ENCODE results near the gene NTSR1.

The NTSR1 gene

GRCh38 chr20:62773845-62774714 lies 65.4 kb downstream of the NTSR1 start:
- in situ Hi-C loops (cut with HindIII; ENCODE audit: low pct_unique_long_range_greater_than_20kb, low sequenced_read_pairs), result no loop called here
- no peak for DNase-seq (ENCODE audit: low read depth in 1 of 2, low spot score in 1 of 2)
- no peak for TF ChIP-seq JUND (IDR thresholded peaks at IDR 0.05; ENCODE audit: low read depth)

GRCh38 chr20:62774762-62775161 lies 66.1 kb downstream of the NTSR1 start:
- in situ Hi-C loops (cut with HindIII; ENCODE audit: low pct_unique_long_range_greater_than_20kb, low sequenced_read_pairs), result no loop called here
- DNase-seq (ENCODE audit: low read depth in 1 of 2, low spot score in 1 of 2), result no peak
- no peak for TF ChIP-seq JUND (IDR thresholded peaks at IDR 0.05; ENCODE audit: low read depth)

- no peak for TF ChIP-seq JUND (IDR thresholded peaks at IDR 0.05; ENCODE audit: low read depth)
- no peak for DNase-seq (ENCODE audit: low read depth in 1 of 2, low spot score in 1 of 2)
- in situ Hi-C loops (cut with HindIII; ENCODE audit: low pct_unique_long_range_greater_than_20kb, low sequenced_read_pairs), result no loop called here
These were observed 66.6 kb downstream of the NTSR1 start for GRCh38 chr20:62775206-62775605.

GRCh38 chr20:62776035-62776691 lies 67.5 kb downstream of the NTSR1 start:
- DNase-seq (ENCODE audit: low read depth in 1 of 2, low spot score in 1 of 2), result no peak
- TF ChIP-seq JUND (IDR thresholded peaks at IDR 0.05; ENCODE audit: low read depth), result no peak
- in situ Hi-C loops (cut with HindIII; ENCODE audit: low pct_unique_long_range_greater_than_20kb, low sequenced_read_pairs), result no loop called here

DNA sequence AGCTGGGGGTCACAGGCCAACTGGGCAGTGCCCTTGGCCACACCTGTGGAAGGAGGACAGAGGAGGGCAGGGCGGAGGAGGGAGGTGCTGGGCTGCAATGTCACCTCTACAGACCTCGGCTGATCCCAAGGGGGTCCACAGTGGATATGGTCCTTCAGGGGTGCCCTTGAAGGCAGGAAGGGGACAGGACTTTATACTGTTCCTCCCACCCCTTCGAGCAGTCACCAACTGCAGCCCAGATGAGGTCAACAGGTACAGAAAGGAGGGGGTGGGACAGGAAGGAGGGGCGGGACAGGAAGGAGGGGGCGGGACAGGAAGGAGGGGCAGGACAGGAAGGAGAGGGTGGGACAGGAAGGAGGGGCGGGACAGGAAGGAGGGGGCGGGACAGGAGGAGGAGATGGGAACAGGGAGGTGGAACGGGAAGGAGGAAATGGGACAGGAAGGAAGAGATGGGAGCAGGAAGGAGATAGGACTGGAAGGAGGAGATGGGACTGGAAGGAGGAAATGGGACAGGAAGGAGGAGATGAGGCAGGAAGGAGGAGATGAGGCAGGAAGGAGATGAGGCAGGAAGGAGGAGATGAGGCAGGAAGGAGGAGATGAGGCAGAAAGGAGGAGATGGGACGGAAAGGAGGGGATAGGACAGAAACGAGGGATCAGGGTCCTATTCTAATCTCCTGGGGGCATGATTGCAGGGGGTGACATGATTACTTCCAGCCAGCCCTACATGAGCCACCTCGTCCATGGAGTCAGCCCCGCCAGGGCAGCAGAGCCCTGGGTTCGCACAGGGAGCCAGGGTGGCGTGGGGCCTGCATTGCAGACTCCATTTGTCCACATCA lies 68.3 kb downstream of the NTSR1 start:
- in situ Hi-C loops (cut with HindIII; ENCODE audit: low pct_unique_long_range_greater_than_20kb, low sequenced_read_pairs), result no loop called here
- DNase-seq (ENCODE audit: low read depth in 1 of 2, low spot score in 1 of 2), result peak; percentile 64 to 92
- no peak for TF ChIP-seq JUND (IDR thresholded peaks at IDR 0.05; ENCODE audit: low read depth)

DNA sequence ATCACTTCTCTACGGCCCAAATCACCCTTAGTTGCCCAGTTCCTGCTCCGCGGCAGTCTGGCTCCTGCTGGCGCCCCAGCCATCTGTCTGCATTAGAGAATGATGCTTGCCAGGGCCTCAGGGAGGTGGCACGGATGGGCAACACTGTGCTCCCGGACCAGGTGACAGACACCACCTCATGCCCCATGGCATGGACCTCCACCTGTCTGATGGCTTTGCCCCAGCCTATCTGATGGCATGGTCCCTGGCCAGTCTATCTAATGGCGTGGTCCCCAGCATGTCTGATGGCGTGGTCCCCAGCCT lies 68.8 kb downstream of the NTSR1 start:
- TF ChIP-seq JUND (IDR thresholded peaks at IDR 0.05; ENCODE audit: low read depth), result no peak
- in situ Hi-C loops (cut with HindIII; ENCODE audit: low pct_unique_long_range_greater_than_20kb, low sequenced_read_pairs), result no loop called here
- no peak for DNase-seq (ENCODE audit: low read depth in 1 of 2, low spot score in 1 of 2)

DNA sequence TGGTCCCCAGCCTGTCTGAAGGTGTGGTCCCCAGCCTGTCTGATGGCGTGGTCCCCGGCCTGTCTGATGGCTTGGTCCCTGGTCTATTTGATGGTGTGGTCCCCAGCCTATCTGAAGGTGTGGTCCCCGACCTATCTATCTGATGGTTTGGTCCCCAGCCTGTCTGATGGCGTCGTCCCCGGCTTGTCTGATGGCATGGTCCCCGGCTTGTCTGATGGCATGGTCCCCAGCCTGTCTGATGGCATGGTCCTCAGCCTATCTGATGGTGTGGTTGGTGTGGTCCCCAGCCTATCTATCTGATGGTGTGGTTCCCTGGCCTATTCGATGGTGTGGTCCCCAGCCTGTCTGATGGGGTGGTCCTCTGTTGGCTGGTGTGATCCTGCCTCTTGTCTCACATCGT lies 69.4 kb downstream of the NTSR1 start:
- DNase-seq (ENCODE audit: low read depth in 1 of 2, low spot score in 1 of 2), result no peak
- in situ Hi-C loops (cut with HindIII; ENCODE audit: low pct_unique_long_range_greater_than_20kb, low sequenced_read_pairs), result no loop called here
- TF ChIP-seq JUND (IDR thresholded peaks at IDR 0.05; ENCODE audit: low read depth), result no peak

DNA sequence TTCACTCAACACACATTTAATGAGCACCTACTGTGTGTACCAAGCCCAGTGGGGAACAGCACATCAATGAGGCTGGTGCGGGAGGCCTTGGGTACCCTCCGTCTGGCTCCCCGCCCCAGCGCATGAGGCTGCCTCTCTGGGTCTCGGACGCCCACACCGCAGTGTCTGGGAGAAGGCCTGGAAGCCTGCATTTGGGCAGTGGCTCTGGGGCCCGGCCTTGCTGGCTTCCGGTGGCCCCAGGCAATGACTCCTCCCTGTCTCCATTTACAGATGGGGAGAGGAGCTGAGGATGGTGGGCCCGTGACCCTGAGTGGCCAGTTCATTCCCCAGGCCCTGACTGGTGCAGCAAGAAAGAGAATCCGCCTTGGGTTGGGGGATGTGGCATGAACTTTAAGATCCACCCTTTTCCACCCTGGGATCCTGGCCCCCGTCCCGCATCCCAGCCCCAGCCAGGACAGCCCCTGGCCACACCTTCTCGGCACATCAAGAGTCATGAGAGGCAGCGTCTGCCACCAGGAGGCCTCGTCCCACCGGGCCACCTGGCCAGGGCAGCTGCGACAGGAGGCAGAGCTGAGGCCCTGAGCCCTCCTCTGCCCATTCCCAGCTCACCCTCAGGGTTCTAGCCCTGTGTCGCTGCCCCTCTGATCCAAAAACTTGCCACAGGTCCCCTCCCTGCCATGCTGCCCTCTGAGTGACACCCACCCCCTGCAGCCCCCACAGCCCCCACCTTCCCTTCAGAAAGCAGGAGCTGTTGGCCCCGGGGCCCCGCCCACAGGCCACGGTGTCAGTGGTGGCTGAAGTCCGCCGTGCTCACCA lies 70.2 kb downstream of the NTSR1 start:
- in situ Hi-C loops (cut with HindIII; ENCODE audit: low pct_unique_long_range_greater_than_20kb, low sequenced_read_pairs), result no loop called here

GRCh38 chr20:62779417-62779685 lies 70.7 kb downstream of the NTSR1 start:
- TF ChIP-seq JUND (IDR thresholded peaks at IDR 0.05; ENCODE audit: low read depth), result no peak
- DNase-seq (ENCODE audit: low read depth in 1 of 2, low spot score in 1 of 2), result no peak
- in situ Hi-C loops (cut with HindIII; ENCODE audit: low pct_unique_long_range_greater_than_20kb, low sequenced_read_pairs), result no loop called here

More for the DNA sequence above, 70.2 kb downstream of the NTSR1 start:
- no peak for TF ChIP-seq JUND (IDR thresholded peaks at IDR 0.05; ENCODE audit: low read depth)
- DNase-seq (ENCODE audit: low read depth in 1 of 2, low spot score in 1 of 2), result no peak

DNA sequence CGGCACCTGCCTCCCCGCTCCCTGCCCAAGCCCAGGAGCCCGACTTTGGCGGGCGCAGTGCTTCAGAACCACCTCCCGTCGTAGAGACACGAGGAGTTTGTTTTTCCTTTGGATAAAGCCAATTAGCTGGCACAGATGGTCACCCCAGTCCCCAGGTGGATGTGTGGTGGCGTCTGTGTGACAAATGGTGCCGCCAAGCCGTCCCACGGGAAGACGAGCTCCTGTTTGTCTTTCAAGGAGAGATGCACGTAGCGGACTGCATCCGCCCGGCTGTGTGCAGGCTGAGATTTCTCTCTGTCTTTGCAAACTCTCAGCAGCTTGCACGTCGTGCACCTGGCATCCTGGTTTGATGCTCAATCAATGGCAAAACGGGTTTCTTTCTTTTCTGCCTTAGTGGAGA lies 71.6 kb downstream of the NTSR1 start:
- in situ Hi-C loops (cut with HindIII; ENCODE audit: low pct_unique_long_range_greater_than_20kb, low sequenced_read_pairs), result no loop called here
- DNase-seq (ENCODE audit: low read depth in 1 of 2, low spot score in 1 of 2), result no peak
- TF ChIP-seq JUND (IDR thresholded peaks at IDR 0.05; ENCODE audit: low read depth), result no peak

- no peak for TF ChIP-seq JUND (IDR thresholded peaks at IDR 0.05; ENCODE audit: low read depth)
- DNase-seq (ENCODE audit: low read depth in 1 of 2, low spot score in 1 of 2), result no peak
- in situ Hi-C loops (cut with HindIII; ENCODE audit: low pct_unique_long_range_greater_than_20kb, low sequenced_read_pairs), result no loop called here
These were observed 72.1 kb downstream of the NTSR1 start for GRCh38 chr20:62780696-62781095.

DNA sequence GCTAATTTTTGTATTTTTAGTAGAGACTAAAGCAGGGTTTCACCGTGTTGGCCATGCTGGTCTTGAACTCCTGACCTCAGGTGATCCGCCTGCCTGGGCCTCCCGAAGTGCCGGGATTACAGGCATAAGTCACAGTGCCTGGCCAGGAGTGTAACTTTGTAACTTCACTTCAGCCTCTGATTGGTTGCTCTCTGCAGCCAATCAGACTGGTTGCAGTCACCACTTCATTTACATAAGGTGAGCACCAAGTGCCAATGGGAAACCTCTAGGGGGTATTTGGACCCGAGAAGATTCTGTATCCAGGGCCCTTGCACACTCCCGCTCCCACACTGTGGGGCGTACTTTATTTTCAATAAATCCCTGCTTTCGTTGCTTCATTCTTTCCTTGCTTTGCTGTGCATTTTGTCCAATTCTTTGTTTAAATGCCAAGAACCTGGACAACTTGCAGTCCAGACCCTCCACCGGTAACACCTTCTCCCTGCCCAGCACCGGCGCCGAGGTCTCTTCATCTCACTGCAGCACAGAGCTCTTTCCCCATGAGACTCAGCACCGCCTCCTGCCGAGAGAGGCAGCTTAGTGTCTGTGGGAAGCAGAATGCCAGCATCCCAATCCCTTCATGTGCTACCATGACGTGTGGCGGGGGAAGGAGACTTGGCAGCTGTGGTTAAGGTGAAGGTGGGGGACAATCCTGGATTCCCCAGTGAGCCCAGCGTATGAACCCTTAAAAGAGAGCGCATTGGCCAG lies 73.7 kb downstream of the NTSR1 start:
- TF ChIP-seq JUND (IDR thresholded peaks at IDR 0.05; ENCODE audit: low read depth), result no peak
- DNase-seq (ENCODE audit: low read depth in 1 of 2, low spot score in 1 of 2), result peak in 1 of 2 experiments; percentile 82
- in situ Hi-C loops (cut with HindIII; ENCODE audit: low pct_unique_long_range_greater_than_20kb, low sequenced_read_pairs), result no loop called here

All from T47D (cell line).